Measurements from ENCODE around the gene CEACAM16.

CEACAM16 gene

GRCh38 chr19:44663996-44664395 is 35.0 kb upstream of the CEACAM16 start (continued):
- 0 out of 2 replicates have a peak, but pooled peaks have one; percentile 32 for TF ChIP-seq RBAK (tag by site-specific recombination; IDR thresholded peaks at IDR 0.05)
- TF ChIP-seq ZNF549 (tag by site-specific recombination; IDR thresholded peaks at IDR 0.05): no peak
- TF ChIP-seq ZNF654 (tag by site-specific recombination; IDR thresholded peaks at IDR 0.05; ENCODE audit: low read depth): peak; percentile 16; the same call in 1 of the 2 replicates
- no peak for TF ChIP-seq ZNF335 (tag by site-specific recombination; conservative IDR thresholded peaks at IDR 0.05)
- TF ChIP-seq, protein P1, sequence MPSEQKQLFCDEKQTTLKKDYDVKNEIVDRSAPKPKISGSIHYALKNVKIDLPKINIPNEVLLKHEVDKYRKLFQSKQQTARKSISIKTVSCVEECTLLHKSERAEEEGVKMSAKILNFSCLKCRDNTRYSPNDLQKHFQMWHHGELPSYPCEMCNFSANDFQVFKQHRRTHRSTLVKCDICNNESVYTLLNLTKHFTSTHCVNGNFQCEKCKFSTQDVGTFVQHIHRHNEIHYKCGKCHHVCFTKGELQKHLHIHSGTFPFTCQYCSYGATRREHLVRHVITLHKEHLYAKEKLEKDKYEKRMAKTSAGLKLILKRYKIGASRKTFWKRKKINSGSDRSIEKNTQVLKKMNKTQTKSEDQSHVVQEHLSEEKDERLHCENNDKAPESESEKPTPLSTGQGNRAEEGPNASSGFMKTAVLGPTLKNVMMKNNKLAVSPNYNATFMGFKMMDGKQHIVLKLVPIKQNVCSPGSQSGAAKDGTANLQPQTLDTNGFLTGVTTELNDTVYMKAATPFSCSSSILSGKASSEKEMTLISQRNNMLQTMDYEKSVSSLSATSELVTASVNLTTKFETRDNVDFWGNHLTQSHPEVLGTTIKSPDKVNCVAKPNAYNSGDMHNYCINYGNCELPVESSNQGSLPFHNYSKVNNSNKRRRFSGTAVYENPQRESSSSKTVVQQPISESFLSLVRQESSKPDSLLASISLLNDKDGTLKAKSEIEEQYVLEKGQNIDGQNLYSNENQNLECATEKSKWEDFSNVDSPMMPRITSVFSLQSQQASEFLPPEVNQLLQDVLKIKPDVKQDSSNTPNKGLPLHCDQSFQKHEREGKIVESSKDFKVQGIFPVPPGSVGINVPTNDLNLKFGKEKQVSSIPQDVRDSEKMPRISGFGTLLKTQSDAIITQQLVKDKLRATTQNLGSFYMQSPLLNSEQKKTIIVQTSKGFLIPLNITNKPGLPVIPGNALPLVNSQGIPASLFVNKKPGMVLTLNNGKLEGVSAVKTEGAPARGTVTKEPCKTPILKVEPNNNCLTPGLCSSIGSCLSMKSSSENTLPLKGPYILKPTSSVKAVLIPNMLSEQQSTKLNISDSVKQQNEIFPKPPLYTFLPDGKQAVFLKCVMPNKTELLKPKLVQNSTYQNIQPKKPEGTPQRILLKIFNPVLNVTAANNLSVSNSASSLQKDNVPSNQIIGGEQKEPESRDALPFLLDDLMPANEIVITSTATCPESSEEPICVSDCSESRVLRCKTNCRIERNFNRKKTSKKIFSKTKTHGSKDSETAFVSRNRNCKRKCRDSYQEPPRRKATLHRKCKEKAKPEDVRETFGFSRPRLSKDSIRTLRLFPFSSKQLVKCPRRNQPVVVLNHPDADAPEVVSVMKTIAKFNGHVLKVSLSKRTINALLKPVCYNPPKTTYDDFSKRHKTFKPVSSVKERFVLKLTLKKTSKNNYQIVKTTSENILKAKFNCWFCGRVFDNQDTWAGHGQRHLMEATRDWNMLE (tag by site-specific recombination; conservative IDR thresholded peaks at IDR 0.05; ENCODE audit: low read depth): peak; percentile 67
- TF ChIP-seq OSR2 (tag by site-specific recombination; IDR thresholded peaks at IDR 0.05): no peak
- TF ChIP-seq ZNF394 (tag by site-specific recombination; IDR thresholded peaks at IDR 0.05; ENCODE audit: borderline replicate concordance): peak; percentile 84; the same call in 1 of the 2 replicates
- TF ChIP-seq ZNF555 (tag by site-specific recombination; conservative IDR thresholded peaks at IDR 0.05): peak; percentile 53
- TF ChIP-seq ZNF623 (tag by site-specific recombination; IDR thresholded peaks at IDR 0.05): peak; percentile 52
- TF ChIP-seq ZNF433 (tag by site-specific recombination; IDR thresholded peaks at IDR 0.05; ENCODE audit: low read depth): 0 out of 2 replicates have a peak, but pooled peaks have one; percentile 13
- TF ChIP-seq PATZ1 (tag by site-specific recombination; IDR thresholded peaks at IDR 0.05): no peak
- 0 out of 2 replicates have a peak, but pooled peaks have one; percentile 14 for TF ChIP-seq ZNF266 (tag by site-specific recombination; IDR thresholded peaks at IDR 0.05; ENCODE audit: low read depth)

DNA sequence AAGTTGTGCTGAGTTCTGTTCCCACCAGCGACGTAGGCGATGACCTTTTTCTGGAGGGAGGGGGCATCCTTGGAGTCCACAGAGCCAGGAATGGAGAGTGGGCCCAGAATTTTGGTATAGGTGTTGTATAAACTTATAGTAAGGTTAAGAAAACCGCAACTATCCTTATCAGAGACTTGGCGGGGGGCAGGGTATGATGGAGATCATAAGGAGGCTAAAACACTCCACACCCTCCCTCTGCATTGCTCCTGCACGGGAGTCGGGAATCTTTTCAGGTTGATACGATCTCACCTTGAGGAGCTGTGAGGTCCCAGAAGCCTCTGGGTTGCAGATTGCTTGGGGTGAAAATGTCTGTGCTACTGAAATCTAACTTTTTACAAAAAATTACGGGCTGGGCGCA is 34.0 kb upstream of the CEACAM16 start:
- peaks cover 18 to 37% of the 10 kb centered on the region in 2 experiments; a peak in 2 of 3 replicates for H3K36me3 ChIP-seq (ENCODE audit: control insufficient read depth in 2 of 2, insufficient read depth in 1 of 2, low read length in 2 of 2)
- H3K27ac ChIP-seq (ENCODE audit: extremely low read depth, low read depth, low read length): no peak overlapping the region
- H3K9me3 ChIP-seq (ENCODE audit: control insufficient read depth, insufficient read depth, low read depth, low read length): no peaks in the 10 kb centered on the region
- no peaks in the 10 kb centered on the region for H3K4me1 ChIP-seq (ENCODE audit: control insufficient read depth, insufficient read depth, low read length)
- POLR2A ChIA-PET: interaction anchor here (0.6 to 0.7 kb wide), 2 partner anchors 77 to 95 kb away, joined by 3 to 4 read pairs; no protein-coding TSS in a partner anchor
- CTCF ChIA-PET: interaction anchor here (1.5 kb wide), 1 partner anchor 24 kb away, joined by 3 read pairs; no protein-coding TSS in a partner anchor
- H3K4me3 ChIP-seq (ENCODE audit: low read depth, low read length): no peak overlapping the region
- TF ChIP-seq MYNN (tag by site-specific recombination; IDR thresholded peaks at IDR 0.05; ENCODE audit: borderline replicate concordance) (no peak), ZFP69B (tag by site-specific recombination; IDR thresholded peaks at IDR 0.05) (no peak), ZNF19 (tag by site-specific recombination; IDR thresholded peaks at IDR 0.05; ENCODE audit: low read depth) (no peak), PRDM6 (tag by site-specific recombination; IDR thresholded peaks at IDR 0.05) (no peak), ZNF677 (tag by site-specific recombination; IDR thresholded peaks at IDR 0.05) (no peak), ZNF133 (tag by site-specific recombination; IDR thresholded peaks at IDR 0.05) (no peak), MZF1 (tag by site-specific recombination; IDR thresholded peaks at IDR 0.05; ENCODE audit: borderline replicate concordance) (no peak), ZNF2 (tag by site-specific recombination; IDR thresholded peaks at IDR 0.05) (no peak), HOXC10 (CRISPR knock-in tag; IDR thresholded peaks at IDR 0.05) (no peak), ZNF223 (tag by site-specific recombination; IDR thresholded peaks at IDR 0.05) (no peak), RBAK (tag by site-specific recombination; IDR thresholded peaks at IDR 0.05) (no peak), ZNF530 (tag by site-specific recombination; IDR thresholded peaks at IDR 0.05; ENCODE audit: low read depth) (no peak)
- TF ChIP-seq, protein P2, sequence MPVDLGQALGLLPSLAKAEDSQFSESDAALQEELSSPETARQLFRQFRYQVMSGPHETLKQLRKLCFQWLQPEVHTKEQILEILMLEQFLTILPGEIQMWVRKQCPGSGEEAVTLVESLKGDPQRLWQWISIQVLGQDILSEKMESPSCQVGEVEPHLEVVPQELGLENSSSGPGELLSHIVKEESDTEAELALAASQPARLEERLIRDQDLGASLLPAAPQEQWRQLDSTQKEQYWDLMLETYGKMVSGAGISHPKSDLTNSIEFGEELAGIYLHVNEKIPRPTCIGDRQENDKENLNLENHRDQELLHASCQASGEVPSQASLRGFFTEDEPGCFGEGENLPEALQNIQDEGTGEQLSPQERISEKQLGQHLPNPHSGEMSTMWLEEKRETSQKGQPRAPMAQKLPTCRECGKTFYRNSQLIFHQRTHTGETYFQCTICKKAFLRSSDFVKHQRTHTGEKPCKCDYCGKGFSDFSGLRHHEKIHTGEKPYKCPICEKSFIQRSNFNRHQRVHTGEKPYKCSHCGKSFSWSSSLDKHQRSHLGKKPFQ (tag by site-specific recombination; IDR thresholded peaks at IDR 0.05): no peak
- TF ChIP-seq, protein P3, sequence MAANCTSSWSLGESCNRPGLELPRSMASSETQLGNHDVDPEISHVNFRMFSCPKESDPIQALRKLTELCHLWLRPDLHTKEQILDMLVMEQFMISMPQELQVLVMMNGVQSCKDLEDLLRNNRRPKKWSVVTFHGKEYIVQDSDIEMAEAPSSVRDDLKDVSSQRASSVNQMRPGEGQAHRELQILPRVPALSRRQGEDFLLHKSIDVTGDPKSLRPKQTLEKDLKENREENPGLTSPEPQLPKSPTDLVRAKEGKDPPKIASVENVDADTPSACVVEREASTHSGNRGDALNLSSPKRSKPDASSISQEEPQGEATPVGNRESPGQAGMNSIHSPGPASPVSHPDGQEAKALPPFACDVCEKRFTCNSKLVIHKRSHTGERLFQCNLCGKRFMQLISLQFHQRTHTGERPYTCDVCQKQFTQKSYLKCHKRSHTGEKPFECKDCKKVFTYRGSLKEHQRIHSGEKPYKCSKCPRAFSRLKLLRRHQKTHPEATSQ (tag by site-specific recombination; IDR thresholded peaks at IDR 0.05): no peak
